Activated CD8-positive, alpha-beta T cell treated with anti-CD3 and anti-CD28 coated beads for 36 hours (primary cell): ENCODE results near the gene TFDP1. TPM values are rescaled to one million over a fixed set of nuclear protein-coding genes. Genes with fewer than 3 reads are reported as not detected.
"Not testable (repeated sequence)": the region's sequence is repeated elsewhere in the genome, so short reads cannot be mapped to it uniquely, and the experiment has no call there.

Source experiments
- ATAC-seq: fragments of 200-7000 bp; cut with Tn5 transposase; one replicate; pipeline ENCODE4 v1.10.0; 2021; ENCODE audit warnings: mild to moderate bottlenecking, moderate library complexity
- CTCF ChIA-PET: fragments of 350-600 bp; sonication (Branson Sonifier 250); formaldehyde crosslinking; loops from one replicate; lab custom pipeline; 2021; ENCODE audit warnings: antibody characterized with exemption; lab: Charles Lee
- POLR2A ChIA-PET: fragments of 350-600 bp; sonication (Branson Sonifier 250); formaldehyde crosslinking; loops from one replicate; lab custom pipeline; 2021; ENCODE audit warnings: antibody characterized with exemption; lab: Charles Lee
- DNase-seq: peaks from one replicate; pipeline ENCODE4 v3.0.0-alpha.2; 2020
- H3K27ac Mint-ChIP-seq: one replicate; pipeline ENCODE4 v1.8.0; 2021; ENCODE audit warnings: mild to moderate bottlenecking, mixed read lengths
- H3K27me3 Mint-ChIP-seq: one replicate; pipeline ENCODE4 v1.8.0; 2021; ENCODE audit warnings: mixed read lengths
- H3K36me3 Mint-ChIP-seq: one replicate; pipeline ENCODE4 v1.8.0; 2021; ENCODE audit warnings: low read depth, mixed read lengths
- H3K4me1 Mint-ChIP-seq: one replicate; pipeline ENCODE4 v1.8.0; 2021; ENCODE audit warnings: low read depth, mixed read lengths
- H3K4me3 Mint-ChIP-seq: one replicate; pipeline ENCODE4 v1.8.0; 2021; ENCODE audit warnings: mild to moderate bottlenecking, moderate library complexity, mixed read lengths
- H3K9me3 Mint-ChIP-seq: one replicate; pipeline ENCODE4 v1.8.0; 2021; ENCODE audit warnings: mixed read lengths
- CTCF ChIP-seq: fragments of 200-600 bp; IDR thresholded peaks from one replicate; pipeline ENCODE4 v1.8.0; 2022; ENCODE audit warnings: antibody characterized with exemption, mild to moderate bottlenecking
- intact Hi-C: fragments of 100-400 bp; cut with micrococcal nuclease; formaldehyde crosslinking; loops from one replicate; pipeline ENCODE4 v1.10.0; 2022
- total RNA-seq, 2 experiments: library from RNA; stranded (reverse); gene quantifications; one replicate each; pipeline ENCODE4 v1.2.3, GENCODE V29; 2021

TFDP1 gene
- total RNA-seq, 2 experiments from 2014 or later, result 174 to 184 TPM

GRCh38 chr13:113589251-113589960 is 4.9 kb downstream of the TFDP1 start:
- POLR2A ChIA-PET, result no interaction called here
- CTCF ChIA-PET, result interaction anchor here (1.0 kb wide), 1 partner anchor 47 kb away, joined by 3 read pairs; no protein-coding TSS in a partner anchor
- TF ChIP-seq CTCF, result no peak
- H3K27me3 Mint-ChIP-seq, result no peaks in the 10 kb centered on the region
- H3K9me3 Mint-ChIP-seq, result no peaks in the 10 kb centered on the region
- DNase-seq, result no peak
- no peak for ATAC-seq
- no peak overlapping the region for H3K4me3 Mint-ChIP-seq
- peaks cover 63% of the 10 kb centered on the region for H3K36me3 Mint-ChIP-seq
- H3K27ac Mint-ChIP-seq, result no peak overlapping the region
- H3K4me1 Mint-ChIP-seq, result peaks cover 38% of the 10 kb centered on the region
- intact Hi-C loops, result no loop called here

- peaks cover 40% of the 10 kb centered on the region for H3K4me1 Mint-ChIP-seq
- H3K27me3 Mint-ChIP-seq, result no peaks in the 10 kb centered on the region
- no peaks in the 10 kb centered on the region for H3K9me3 Mint-ChIP-seq
- no peak for ATAC-seq
- ChIA-PET POLR2A (no interaction called here), CTCF (interaction anchor here (1.0 kb wide), 1 partner anchor 47 kb away, joined by 3 read pairs; no protein-coding TSS in a partner anchor)
- no peak overlapping the region for H3K4me3 Mint-ChIP-seq
- H3K36me3 Mint-ChIP-seq, result peaks cover 68% of the 10 kb centered on the region
- H3K27ac Mint-ChIP-seq, result no peak overlapping the region
- intact Hi-C loops, result no loop called here
- no peak for DNase-seq
- TF ChIP-seq CTCF, result no peak
These were observed 5.4 kb downstream of the TFDP1 start for GRCh38 chr13:113589961-113590339.

- ChIA-PET POLR2A (no interaction called here), CTCF (no interaction called here)
- Mint-ChIP-seq H3K27ac (no peak overlapping the region), H3K27me3 (no peaks in the 10 kb centered on the region), H3K36me3 (peaks cover 71% of the 10 kb centered on the region), H3K4me1 (peaks cover 32% of the 10 kb centered on the region), H3K4me3 (no peak overlapping the region), H3K9me3 (no peaks in the 10 kb centered on the region)
- DNase-seq (no peak), ATAC-seq (no peak)
- no peak for TF ChIP-seq CTCF
- intact Hi-C loops, result no loop called here
These were observed 7.2 kb downstream of the TFDP1 start for GRCh38 chr13:113591750-113592149.

- H3K9me3 Mint-ChIP-seq, result no peaks in the 10 kb centered on the region
- H3K4me1 Mint-ChIP-seq, result peaks cover 24% of the 10 kb centered on the region
- DNase-seq, result no peak
- no peak overlapping the region for H3K27ac Mint-ChIP-seq
- no peaks in the 10 kb centered on the region for H3K27me3 Mint-ChIP-seq
- CTCF ChIA-PET, result no interaction called here
- intact Hi-C loops, result no loop called here
- peaks cover 71% of the 10 kb centered on the region for H3K36me3 Mint-ChIP-seq
- POLR2A ChIA-PET, result no interaction called here
- no peak for TF ChIP-seq CTCF
- H3K4me3 Mint-ChIP-seq, result no peak overlapping the region
- ATAC-seq, result no peak
These were observed 8.0 kb downstream of the TFDP1 start for GRCh38 chr13:113592571-113592970.

GRCh38 chr13:113594066-113594821 is 9.7 kb downstream of the TFDP1 start:
- H3K27me3 Mint-ChIP-seq, DNase-seq, H3K9me3 Mint-ChIP-seq, H3K4me3 Mint-ChIP-seq, H3K27ac Mint-ChIP-seq, ATAC-seq, CTCF ChIA-PET, intact Hi-C loops: not testable (repeated sequence)
- POLR2A ChIA-PET, result interaction anchor here (0.6 kb wide), 1 partner anchor 11 kb away, joined by 3 read pairs; no protein-coding TSS in a partner anchor
- Mint-ChIP-seq H3K36me3 (peaks cover 71% of the 10 kb centered on the region), H3K4me1 (peaks cover 11% of the 10 kb centered on the region)
